Loucy (cell line): ENCODE data around the gene MRPL22.

ENCODE experiments used
- H2AFZ ChIP-seq: fragments of 200-600 bp; sonication (generic); 2 replicates; pipeline ENCODE4 v1.6.0; 2016; ENCODE audit warnings: antibody characterized with exemption, mild to moderate bottlenecking, low read length, moderate library complexity
- H3F3A ChIP-seq: fragments of 200-600 bp; 2 replicates; pipeline ENCODE4 v1.6.0; 2016; ENCODE audit warnings: antibody characterized with exemption, low read depth, mild to moderate bottlenecking
- H3K27me3 ChIP-seq: fragments of 200-600 bp; sonication (generic); 2 replicates; pipeline ENCODE4 v1.6.1; 2014; ENCODE audit warnings: low read length, mild to moderate bottlenecking; ENCODE audit not compliant: insufficient read depth, poor library complexity, severe bottlenecking
- H3K36me3 ChIP-seq: fragments of 200-600 bp; sonication (generic); 2 replicates; pipeline ENCODE4 v1.6.1; 2016; ENCODE audit warnings: low read length; ENCODE audit not compliant: insufficient read depth
- H3K4me1 ChIP-seq: fragments of 200-600 bp; sonication (generic); 2 replicates; pipeline ENCODE4 v1.5.1; 2014; ENCODE audit warnings: low read length, mild to moderate bottlenecking; ENCODE audit not compliant: insufficient read depth, poor library complexity, severe bottlenecking
- H3K4me2 ChIP-seq: fragments of 200-600 bp; sonication (generic); 2 replicates; pipeline ENCODE4 v1.6.0; 2014; ENCODE audit warnings: antibody characterized with exemption, low read length, low read depth, mild to moderate bottlenecking; ENCODE audit not compliant: poor library complexity, severe bottlenecking
- H3K4me3 ChIP-seq: fragments of 200-600 bp; sonication (generic); 2 replicates; pipeline ENCODE4 v1.5.1; 2014; ENCODE audit warnings: low read length, mild to moderate bottlenecking, mixed read lengths; ENCODE audit not compliant: poor library complexity, severe bottlenecking
- H3K79me2 ChIP-seq: fragments of 200-600 bp; sonication (generic); 2 replicates; pipeline ENCODE4 v1.6.1; 2014; ENCODE audit warnings: low read length; ENCODE audit not compliant: insufficient read depth
- H3K9ac ChIP-seq: fragments of 200-600 bp; sonication (generic); 2 replicates; pipeline ENCODE4 v1.6.0; 2014; ENCODE audit warnings: mild to moderate bottlenecking, low read depth, low read length, moderate library complexity; ENCODE audit not compliant: poor library complexity, severe bottlenecking
- H3K9me2 ChIP-seq: fragments of 200-600 bp; sonication (generic); replicated peaks from 2 replicates; pipeline ENCODE4 v1.6.1; 2016; ENCODE audit warnings: low read depth, low read length, mixed read lengths
- H3K9me3 ChIP-seq: fragments of 200-600 bp; sonication (generic); 2 replicates; pipeline ENCODE4 v1.6.1; 2014; ENCODE audit warnings: mild to moderate bottlenecking, antibody characterized with exemption, low read length, low read depth; ENCODE audit not compliant: insufficient read depth
- H4K20me1 ChIP-seq: fragments of 200-600 bp; sonication (generic); 2 replicates; pipeline ENCODE4 v1.6.0; 2014; ENCODE audit warnings: antibody characterized with exemption, low read length, mild to moderate bottlenecking; ENCODE audit not compliant: insufficient read depth, poor library complexity, severe bottlenecking
- CTCF ChIP-seq: fragments of 200-600 bp; sonication (generic); conservative IDR thresholded peaks from 2 replicates; pipeline ENCODE4 v1.5.1; 2014; ENCODE audit warnings: mild to moderate bottlenecking, antibody characterized with exemption, low read length
- EZH2phosphoT487 ChIP-seq: fragments of 200-600 bp; IDR thresholded peaks from 2 replicates; pipeline ENCODE4 v1.6.1; 2018; ENCODE audit warnings: antibody characterized with exemption, mild to moderate bottlenecking, moderate library complexity, borderline replicate concordance

MRPL22 gene

GRCh38 chr5:154899151-154899816, 41.6 kb upstream of the MRPL22 start:
- no peaks in the 10 kb centered on the region for H3F3A ChIP-seq
- no peaks in the 10 kb centered on the region for H3K9me3 ChIP-seq
- H3K4me2 ChIP-seq, result no peak overlapping the region
- no peak overlapping the region for H2AFZ ChIP-seq
- H3K36me3 ChIP-seq, result peaks cover 20% of the 10 kb centered on the region; the same call in 1 of the 2 replicates
- H3K9ac ChIP-seq, result no peak overlapping the region
- H4K20me1 ChIP-seq, result no peaks in the 10 kb centered on the region
- no peaks in the 10 kb centered on the region for H3K79me2 ChIP-seq
- H3K4me3 ChIP-seq, result no peak overlapping the region
- H3K9me2 ChIP-seq, result no peaks in the 10 kb centered on the region
- TF ChIP-seq EZH2phosphoT487 (no peak), CTCF (no peak)
- H3K4me1 ChIP-seq, result no peaks in the 10 kb centered on the region
- no peaks in the 10 kb centered on the region for H3K27me3 ChIP-seq

GRCh38 chr5:154900066-154900465, 40.8 kb upstream of the MRPL22 start:
- Histone ChIP-seq H3K27me3 (no peaks in the 10 kb centered on the region), H3K36me3 (peaks cover 26% of the 10 kb centered on the region; the same call in 1 of the 2 replicates), H2AFZ (no peak overlapping the region), H4K20me1 (no peaks in the 10 kb centered on the region), H3K9me2 (no peaks in the 10 kb centered on the region), H3K4me3 (no peak overlapping the region), H3K79me2 (no peaks in the 10 kb centered on the region), H3K9ac (no peak overlapping the region), H3K9me3 (no peaks in the 10 kb centered on the region), H3K4me2 (no peak overlapping the region), H3K4me1 (no peaks in the 10 kb centered on the region), H3F3A (no peaks in the 10 kb centered on the region)
- TF ChIP-seq EZH2phosphoT487, result no peak
- no peak for TF ChIP-seq CTCF

GRCh38 chr5:154901276-154901675, 39.6 kb upstream of the MRPL22 start:
- TF ChIP-seq CTCF, result no peak
- TF ChIP-seq EZH2phosphoT487, result no peak
- no peaks in the 10 kb centered on the region for H3K9me2 ChIP-seq
- H3K27me3 ChIP-seq, result no peaks in the 10 kb centered on the region
- H3F3A ChIP-seq, result no peaks in the 10 kb centered on the region
- H3K4me2 ChIP-seq, result no peak overlapping the region
- no peaks in the 10 kb centered on the region for H3K79me2 ChIP-seq
- H3K4me3 ChIP-seq, result no peak overlapping the region
- H4K20me1 ChIP-seq, result no peaks in the 10 kb centered on the region
- H3K9ac ChIP-seq, result no peak overlapping the region
- H2AFZ ChIP-seq, result no peak overlapping the region
- H3K36me3 ChIP-seq, result peaks cover 26% of the 10 kb centered on the region; the same call in 1 of the 2 replicates
- H3K4me1 ChIP-seq, result no peaks in the 10 kb centered on the region
- no peaks in the 10 kb centered on the region for H3K9me3 ChIP-seq
